ENCODE data around the gene GPR31.

The GPR31 gene

DNA sequence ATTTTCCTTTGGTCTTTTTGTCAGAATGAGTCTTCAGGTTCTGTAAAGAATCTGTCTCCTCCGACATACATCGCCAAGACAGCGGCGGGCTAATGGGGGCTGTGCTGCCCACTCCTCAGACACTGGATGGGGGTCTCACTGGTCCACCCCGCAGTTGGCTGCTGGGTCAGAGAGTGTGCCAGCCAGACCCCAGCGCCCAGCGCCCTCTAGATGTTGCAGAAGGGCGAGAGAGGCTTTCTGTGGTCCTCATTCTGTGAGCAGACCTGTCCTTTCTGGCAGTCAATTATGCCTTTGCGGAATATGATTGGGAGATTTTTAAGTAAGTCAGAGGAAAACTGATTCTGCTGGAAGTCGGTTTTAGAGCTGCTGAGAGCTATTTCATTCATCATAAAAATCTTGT is 42.7 kb downstream of the GPR31 start:
- Histone ChIP-seq H3K27ac (ENCODE audit: low read depth, low read length) (no peak overlapping the region), H3K4me3 (ENCODE audit: low read depth, low read length) (no peak overlapping the region), H3K27me3 (ENCODE audit: control insufficient read depth, insufficient read depth, low read length) (no peaks in the 10 kb centered on the region)

GRCh38 chr6:167113935-167114910 is 43.6 kb downstream of the GPR31 start:
- no peak overlapping the region for H3K4me3 ChIP-seq (ENCODE audit: low read depth, low read length)
- no peaks in the 10 kb centered on the region for H3K9me3 ChIP-seq (ENCODE audit: control insufficient read depth, insufficient read depth, low read depth, low read length)
- no peaks in the 10 kb centered on the region for H3K36me3 ChIP-seq (ENCODE audit: control insufficient read depth, insufficient read depth, low read length)
- no peak overlapping the region for H3K27ac ChIP-seq (ENCODE audit: low read depth, low read length)
- no peak overlapping the region for H3K9ac ChIP-seq (ENCODE audit: low read length)
- H3K27me3 ChIP-seq (ENCODE audit: control insufficient read depth, insufficient read depth, low read length): no peaks in the 10 kb centered on the region
- H3K4me1 ChIP-seq (ENCODE audit: control insufficient read depth, insufficient read depth, low read length): peaks cover 10% of the 10 kb centered on the region; the same call in 1 of the 2 replicates

More for the DNA sequence above, 42.7 kb downstream of the GPR31 start:
- Histone ChIP-seq H3K9ac (ENCODE audit: low read length) (no peak overlapping the region), H3K36me3 (ENCODE audit: control insufficient read depth, insufficient read depth, low read length) (no peaks in the 10 kb centered on the region), H3K9me3 (ENCODE audit: control insufficient read depth, insufficient read depth, low read depth, low read length) (peaks cover 2% of the 10 kb centered on the region; the same call in 1 of the 2 replicates), H3K4me1 (ENCODE audit: control insufficient read depth, insufficient read depth, low read length) (peaks cover 10% of the 10 kb centered on the region; the same call in 1 of the 2 replicates)

DNA sequence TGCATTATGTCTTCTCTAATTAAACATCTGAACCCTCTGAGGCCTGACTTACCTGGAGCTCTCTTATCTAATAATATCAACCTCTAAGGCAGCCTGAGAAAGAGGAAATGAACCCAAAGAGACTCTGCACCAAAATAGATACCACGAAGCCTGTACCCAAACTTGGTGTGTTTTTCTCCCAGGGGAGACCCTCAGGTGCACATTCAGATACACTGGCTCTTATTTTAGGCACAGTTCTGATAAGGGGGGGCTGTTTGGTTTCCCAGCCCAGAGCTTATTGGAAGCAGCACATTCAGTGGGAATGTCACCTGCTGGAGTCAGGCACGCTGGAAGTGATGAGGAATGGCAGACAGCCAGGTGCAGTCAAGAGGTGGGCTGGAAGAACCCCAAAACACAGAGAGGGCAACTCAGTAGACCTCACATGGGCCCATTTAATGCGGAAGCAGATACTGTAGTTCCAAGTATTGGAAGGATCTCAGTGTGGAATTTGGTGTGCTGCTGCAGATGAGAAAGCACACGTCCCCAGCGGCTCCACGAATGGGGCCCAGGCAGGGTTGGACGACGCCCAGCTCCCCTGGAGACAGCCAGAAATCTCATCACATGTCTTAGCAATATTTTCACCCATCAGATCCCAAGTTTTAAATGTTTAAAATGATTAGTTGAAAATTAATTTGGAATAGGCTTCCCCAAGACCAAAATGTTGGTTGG is 44.6 kb downstream of the GPR31 start:
- Histone ChIP-seq H3K9ac (ENCODE audit: low read length) (no peak overlapping the region), H3K4me1 (ENCODE audit: control insufficient read depth, insufficient read depth, low read length) (peaks cover 10% of the 10 kb centered on the region; the same call in 1 of the 2 replicates), H3K36me3 (ENCODE audit: control insufficient read depth, insufficient read depth, low read length) (no peaks in the 10 kb centered on the region), H3K9me3 (ENCODE audit: control insufficient read depth, insufficient read depth, low read depth, low read length) (no peaks in the 10 kb centered on the region), H3K27ac (ENCODE audit: low read depth, low read length) (no peak overlapping the region), H3K4me3 (ENCODE audit: low read depth, low read length) (no peak overlapping the region), H3K27me3 (ENCODE audit: control insufficient read depth, insufficient read depth, low read length) (no peaks in the 10 kb centered on the region)

DNA sequence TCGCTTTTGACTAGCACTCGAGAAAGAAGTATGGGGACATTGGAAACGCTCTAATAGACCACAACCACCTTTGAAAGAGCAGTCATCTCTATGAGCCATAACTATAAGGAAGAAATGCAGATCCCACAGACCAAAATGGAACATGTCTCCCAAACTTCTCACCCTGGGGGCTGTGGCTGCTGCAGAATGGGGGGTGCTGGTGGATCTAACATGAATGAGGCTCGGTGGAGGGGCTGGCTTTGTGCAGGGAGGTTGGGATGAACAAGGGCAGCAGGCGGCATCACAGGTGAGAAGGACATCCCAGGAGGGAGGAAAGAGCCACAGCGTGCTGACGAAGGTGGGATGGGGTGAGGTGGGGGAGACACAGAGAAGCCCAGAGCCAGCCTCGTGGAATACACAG is 45.4 kb downstream of the GPR31 start:
- no peak overlapping the region for H3K27ac ChIP-seq (ENCODE audit: low read depth, low read length)
- H3K9me3 ChIP-seq (ENCODE audit: control insufficient read depth, insufficient read depth, low read depth, low read length): no peaks in the 10 kb centered on the region
- no peak overlapping the region for H3K9ac ChIP-seq (ENCODE audit: low read length)
- H3K4me1 ChIP-seq (ENCODE audit: control insufficient read depth, insufficient read depth, low read length): peaks cover 10% of the 10 kb centered on the region; the same call in 1 of the 2 replicates
- no peaks in the 10 kb centered on the region for H3K36me3 ChIP-seq (ENCODE audit: control insufficient read depth, insufficient read depth, low read length)
- no peaks in the 10 kb centered on the region for H3K27me3 ChIP-seq (ENCODE audit: control insufficient read depth, insufficient read depth, low read length)
- no peak overlapping the region for H3K4me3 ChIP-seq (ENCODE audit: low read depth, low read length)

DNA sequence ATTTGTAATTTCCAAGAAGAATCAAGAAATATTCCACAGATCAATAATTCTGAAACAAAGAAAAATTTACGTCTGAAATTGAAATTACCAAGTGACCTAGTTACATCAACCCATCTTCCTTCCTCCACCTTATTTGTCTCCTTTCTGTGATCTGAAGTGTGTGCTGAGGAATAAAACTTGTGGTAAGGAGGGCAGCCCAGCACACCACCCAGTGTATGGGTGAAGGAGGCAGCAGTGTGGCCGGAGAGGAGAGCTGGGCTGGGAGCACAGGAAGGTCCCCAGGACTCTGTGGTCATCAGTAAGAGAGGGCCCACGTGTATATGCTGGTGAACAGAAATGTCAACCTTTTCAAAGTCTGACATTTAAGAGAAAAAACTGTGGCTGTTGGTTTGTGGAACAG is 46.2 kb downstream of the GPR31 start:
- Histone ChIP-seq H3K36me3 (ENCODE audit: control insufficient read depth, insufficient read depth, low read length) (no peaks in the 10 kb centered on the region), H3K4me1 (ENCODE audit: control insufficient read depth, insufficient read depth, low read length) (peaks cover 8% of the 10 kb centered on the region; the same call in 1 of the 2 replicates), H3K9ac (ENCODE audit: low read length) (no peak overlapping the region)

DNA sequence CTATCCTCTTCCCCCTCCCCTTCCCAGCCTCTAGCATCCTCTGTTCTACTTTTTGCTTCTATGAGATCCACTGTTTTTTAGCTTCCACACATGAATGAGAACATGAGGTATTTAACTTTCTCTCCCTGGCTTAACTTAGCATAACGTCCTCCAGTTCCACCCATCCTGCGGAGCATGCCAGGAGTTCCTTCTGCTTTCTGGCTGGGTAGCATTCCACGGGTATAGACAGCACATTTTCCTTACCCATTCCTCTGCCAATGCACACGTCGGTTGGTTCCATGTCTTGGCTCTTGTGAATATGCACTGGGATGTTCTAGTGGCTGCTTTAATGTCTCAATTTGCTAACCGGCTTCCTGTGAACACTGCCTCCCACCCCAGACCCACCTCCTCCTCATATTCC is 48.1 kb downstream of the GPR31 start:
- Histone ChIP-seq H3K27me3 (ENCODE audit: control insufficient read depth, insufficient read depth, low read length) (no peaks in the 10 kb centered on the region), H3K36me3 (ENCODE audit: control insufficient read depth, insufficient read depth, low read length) (no peaks in the 10 kb centered on the region), H3K9ac (ENCODE audit: low read length) (no peak overlapping the region), H3K4me3 (ENCODE audit: low read depth, low read length) (no peak overlapping the region), H3K9me3 (ENCODE audit: control insufficient read depth, insufficient read depth, low read depth, low read length) (no peaks in the 10 kb centered on the region), H3K27ac (ENCODE audit: low read depth, low read length) (no peak overlapping the region), H3K4me1 (ENCODE audit: control insufficient read depth, insufficient read depth, low read length) (no peaks in the 10 kb centered on the region)

More for the DNA sequence above, 46.2 kb downstream of the GPR31 start:
- Histone ChIP-seq H3K4me3 (ENCODE audit: low read depth, low read length) (no peak overlapping the region), H3K27ac (ENCODE audit: low read depth, low read length) (no peak overlapping the region), H3K27me3 (ENCODE audit: control insufficient read depth, insufficient read depth, low read length) (no peaks in the 10 kb centered on the region), H3K9me3 (ENCODE audit: control insufficient read depth, insufficient read depth, low read depth, low read length) (no peaks in the 10 kb centered on the region)

DNA sequence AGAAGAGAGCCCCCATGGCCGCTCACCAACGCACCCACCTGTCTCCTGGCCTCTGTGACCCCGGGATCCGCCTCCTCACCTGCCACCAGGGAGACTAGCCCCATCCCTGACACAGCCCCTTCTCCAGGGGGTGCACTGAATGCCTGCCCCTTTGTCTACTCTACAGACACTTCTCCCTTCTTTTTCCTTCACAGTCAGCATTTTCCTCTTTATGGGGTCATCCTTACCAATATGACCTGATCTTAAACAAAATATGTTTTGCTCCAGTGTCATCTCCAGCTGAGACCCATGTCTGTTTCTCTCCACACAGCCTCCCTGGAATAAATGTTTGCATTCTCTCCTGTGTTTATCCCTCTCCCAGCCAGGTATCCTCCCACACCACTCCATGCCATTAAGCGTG is 49.5 kb downstream of the GPR31 start:
- no peaks in the 10 kb centered on the region for H3K27me3 ChIP-seq (ENCODE audit: control insufficient read depth, insufficient read depth, low read length)

GRCh38 chr6:167107787-167108186 is 50.0 kb downstream of the GPR31 start:
- H3K27me3 ChIP-seq (ENCODE audit: control insufficient read depth, insufficient read depth, low read length): no peaks in the 10 kb centered on the region

More for the DNA sequence above, 49.5 kb downstream of the GPR31 start:
- no peaks in the 10 kb centered on the region for H3K36me3 ChIP-seq (ENCODE audit: control insufficient read depth, insufficient read depth, low read length)
- H3K9me3 ChIP-seq (ENCODE audit: control insufficient read depth, insufficient read depth, low read depth, low read length): no peaks in the 10 kb centered on the region
- H3K27ac ChIP-seq (ENCODE audit: low read depth, low read length): no peak overlapping the region
- H3K4me3 ChIP-seq (ENCODE audit: low read depth, low read length): no peak overlapping the region
- H3K4me1 ChIP-seq (ENCODE audit: control insufficient read depth, insufficient read depth, low read length): no peaks in the 10 kb centered on the region
- no peak overlapping the region for H3K9ac ChIP-seq (ENCODE audit: low read length)

GRCh38 chr6:167106406-167106805 is 51.4 kb downstream of the GPR31 start:
- H3K36me3 ChIP-seq (ENCODE audit: control insufficient read depth, insufficient read depth, low read length): no peaks in the 10 kb centered on the region
- no peaks in the 10 kb centered on the region for H3K4me1 ChIP-seq (ENCODE audit: control insufficient read depth, insufficient read depth, low read length)
- H3K9me3 ChIP-seq (ENCODE audit: control insufficient read depth, insufficient read depth, low read depth, low read length): no peaks in the 10 kb centered on the region
- no peaks in the 10 kb centered on the region for H3K27me3 ChIP-seq (ENCODE audit: control insufficient read depth, insufficient read depth, low read length)
- no peak overlapping the region for H3K4me3 ChIP-seq (ENCODE audit: low read depth, low read length)
- no peak overlapping the region for H3K27ac ChIP-seq (ENCODE audit: low read depth, low read length)
- H3K9ac ChIP-seq (ENCODE audit: low read length): no peak overlapping the region

More at GRCh38 chr6:167107787-167108186, 50.0 kb downstream of the GPR31 start:
- Histone ChIP-seq H3K9me3 (ENCODE audit: control insufficient read depth, insufficient read depth, low read depth, low read length) (no peaks in the 10 kb centered on the region), H3K27ac (ENCODE audit: low read depth, low read length) (no peak overlapping the region), H3K4me1 (ENCODE audit: control insufficient read depth, insufficient read depth, low read length) (no peaks in the 10 kb centered on the region), H3K9ac (ENCODE audit: low read length) (no peak overlapping the region), H3K4me3 (ENCODE audit: low read depth, low read length) (no peak overlapping the region), H3K36me3 (ENCODE audit: control insufficient read depth, insufficient read depth, low read length) (no peaks in the 10 kb centered on the region)
